Tibial artery (tissue), 4 donors: ENCODE results near the gene GPC6.

ENCODE experiments used
- DNase-seq, 2 donors: peaks; one replicate each; pipeline ENCODE4 v3.0.0-alpha.2; 2019
- H3K27ac ChIP-seq, 2 donors: fragments of 200-600 bp; sonication (generic) in 1 of 2; 1 replicate in 1 of 2; 2 replicates in 1 of 2; pipeline ENCODE4 v1.5.1; 2018 to 2019; ENCODE audit warnings: mild to moderate bottlenecking in 1 of 2
- H3K27me3 ChIP-seq, 2 donors: fragments of 200-600 bp; sonication (generic) in 1 of 2; one replicate each; pipeline versions ENCODE4 v1.5.1 to v1.6.0; 2016 to 2019
- H3K36me3 ChIP-seq, 3 donors: fragments of 200-600 bp; sonication (generic) in 2 of 3; one replicate each; pipeline ENCODE4 v1.5.1; 2016 to 2019; ENCODE audit warnings: mild to moderate bottlenecking in 2 of 3
- H3K4me1 ChIP-seq, 4 donors: fragments of 200-600 bp; sonication (generic) in 2 of 4; 1 replicate in 3 of 4; 2 replicates in 1 of 4; pipeline ENCODE4 v1.5.1; 2016 to 2019
- H3K4me3 ChIP-seq, 2 donors: fragments of 200-600 bp; sonication (generic) in 1 of 2; 1 replicate in 1 of 2; 2 replicates in 1 of 2; pipeline ENCODE4 v1.5.1; 2018 to 2019; ENCODE audit warnings: mild to moderate bottlenecking in 2 of 2
- H3K9me3 ChIP-seq, 3 donors: fragments of 200-600 bp; sonication (generic) in 1 of 3; one replicate each; pipeline ENCODE4 v1.5.1; 2016 to 2019
- CTCF ChIP-seq, 2 experiments: fragments of 200-600 bp in 1 of 2; fragments of 450-650 bp in 1 of 2; IDR thresholded peaks; one replicate each; pipeline ENCODE4 v1.5.1; 2017 to 2019; ENCODE audit warnings: antibody characterized with exemption in 2 of 2, mild to moderate bottlenecking in 1 of 2, moderate library complexity in 1 of 2
- intact Hi-C: fragments of 100-400 bp; cut with DNase I; formaldehyde crosslinking; loops from one replicate; pipeline ENCODE4 v1.15.0; 2023; ENCODE audit warnings: low total_unique reads

The GPC6 gene

GRCh38 chr13:93243375-93244063, 16.9 kb downstream of the GPC6 start:
- Histone ChIP-seq H3K27me3 (no peaks in the 10 kb centered on the region), H3K9me3 (peaks cover 0 to 7% (median 0%) of the 10 kb centered on the region in 3 donors), H3K4me3 (peak overlapping the region; percentile 48 to 58), H3K27ac (peak overlapping the region; percentile 63 to 68), H3K36me3 (peaks cover 0 to 5% (median 0%) of the 10 kb centered on the region in 3 donors), H3K4me1 (peaks cover 0 to 18% (median 7%) of the 10 kb centered on the region in 4 donors)
- intact Hi-C loops: loop anchor here (10.0 kb wide), 1 partner anchor 1101 kb away; no protein-coding TSS in a partner anchor
- no peak for DNase-seq
- no peak for TF ChIP-seq CTCF (IDR thresholded peaks at IDR 0.05)

- H3K4me1 ChIP-seq: peaks cover 0 to 26% (median 9%) of the 10 kb centered on the region in 4 donors
- peak overlapping the region; percentile 48 to 58 for H3K4me3 ChIP-seq
- H3K9me3 ChIP-seq: no peaks in the 10 kb centered on the region
- peak in 1 of 2 donors; percentile 67 for DNase-seq
- intact Hi-C loops: loop anchor here (10.0 kb wide), 1 partner anchor 1100 kb away; no protein-coding TSS in a partner anchor
- H3K27me3 ChIP-seq: no peaks in the 10 kb centered on the region
- TF ChIP-seq CTCF (IDR thresholded peaks at IDR 0.05): no peak
- H3K36me3 ChIP-seq: peaks cover 0 to 2% (median 0%) of the 10 kb centered on the region in 3 donors
- H3K27ac ChIP-seq: peak overlapping the region; percentile 63 to 68
Measured at GRCh38 chr13:93244141-93244917, 17.7 kb downstream of the GPC6 start.

GRCh38 chr13:93244918-93245280, 18.3 kb downstream of the GPC6 start:
- peak overlapping the region; percentile 48 to 58 for H3K4me3 ChIP-seq
- H3K36me3 ChIP-seq: no peaks in the 10 kb centered on the region

GRCh38 chr13:93246069-93246468, 19.5 kb downstream of the GPC6 start:
- TF ChIP-seq CTCF (IDR thresholded peaks at IDR 0.05): no peak
- Histone ChIP-seq H3K36me3 (no peaks in the 10 kb centered on the region), H3K27me3 (no peaks in the 10 kb centered on the region), H3K4me1 (peaks cover 0 to 38% (median 9%) of the 10 kb centered on the region in 4 donors), H3K9me3 (no peaks in the 10 kb centered on the region), H3K4me3 (no peak overlapping the region), H3K27ac (peak overlapping the region; percentile 63 to 68)
- intact Hi-C loops: loop anchor here (10.0 kb wide), 1 partner anchor 1099 kb away; no protein-coding TSS in a partner anchor
- DNase-seq: no peak

More at GRCh38 chr13:93244918-93245280, 18.3 kb downstream of the GPC6 start:
- Histone ChIP-seq H3K27me3 (no peaks in the 10 kb centered on the region), H3K9me3 (no peaks in the 10 kb centered on the region), H3K4me1 (peaks cover 0 to 31% (median 9%) of the 10 kb centered on the region in 4 donors), H3K27ac (peak overlapping the region; percentile 63 to 68)
- intact Hi-C loops: loop anchor here (10.0 kb wide), 1 partner anchor 1100 kb away; no protein-coding TSS in a partner anchor
- no peak for TF ChIP-seq CTCF (IDR thresholded peaks at IDR 0.05)
- no peak for DNase-seq

- Histone ChIP-seq H3K36me3 (no peaks in the 10 kb centered on the region), H3K4me1 (peaks cover 0 to 52% (median 8%) of the 10 kb centered on the region in 4 donors), H3K27me3 (no peaks in the 10 kb centered on the region), H3K27ac (peak overlapping the region; percentile 49), H3K9me3 (no peaks in the 10 kb centered on the region), H3K4me3 (no peak overlapping the region)
- intact Hi-C loops: loop anchor here (10.0 kb wide), 1 partner anchor 1096 kb away; no protein-coding TSS in a partner anchor
- DNase-seq: peak in 1 of 2 donors; percentile 80
- TF ChIP-seq CTCF (IDR thresholded peaks at IDR 0.05): peak; percentile 34 to 43
Measured at GRCh38 chr13:93248627-93249047, 22.0 kb downstream of the GPC6 start.
